Fibroblast of lung (primary cell): ENCODE results near the gene SEMA5B. TPM values are rescaled to one million over a fixed set of nuclear protein-coding genes. Genes with fewer than 3 reads are reported as not detected.

ENCODE experiments used
- DNase-seq, 2 donors: peaks; one replicate each; pipeline versions ENCODE4 v3.0.0 to v3.0.0-alpha.2; 2010; ENCODE audit warnings: low read depth in 2 of 2
- H2AFZ ChIP-seq: 2 replicates; pipeline ENCODE4 v1.5.1; 2012; ENCODE audit warnings: low read length, control low read depth, inconsistent platforms
- H3K27ac ChIP-seq: 2 replicates; pipeline ENCODE4 v1.5.1; 2011; ENCODE audit warnings: low read length, control low read depth; ENCODE audit not compliant: insufficient read depth
- H3K27me3 ChIP-seq: 2 replicates; pipeline ENCODE4 v1.5.1; 2011; ENCODE audit warnings: mild to moderate bottlenecking, low read length; ENCODE audit not compliant: control insufficient read depth, insufficient read depth
- H3K36me3 ChIP-seq: 2 replicates; pipeline ENCODE4 v1.5.1; 2011; ENCODE audit warnings: low read length; ENCODE audit not compliant: control insufficient read depth, insufficient read depth
- H3K4me1 ChIP-seq: 2 replicates; pipeline ENCODE4 v1.5.1; 2011; ENCODE audit warnings: low read length; ENCODE audit not compliant: control insufficient read depth, insufficient read depth; ENCODE audit errors: extremely low read depth
- H3K4me2 ChIP-seq: 2 replicates; pipeline ENCODE4 v1.5.1; 2011; ENCODE audit warnings: low read length, control low read depth; ENCODE audit not compliant: insufficient read depth; ENCODE audit errors: extremely low read depth
- H3K4me3 ChIP-seq, 4 experiments: fragments of 200-600 bp in 1 of 4; sonication (generic) in 1 of 4; replicated peaks in 1 of 4; 2 replicates each; pipeline ENCODE4 v1.5.1; 2011 to 2016; ENCODE audit warnings: low read length in 4 of 4, low read depth in 3 of 4, mild to moderate bottlenecking in 3 of 4, control low read depth in 2 of 4, inconsistent platforms in 1 of 4, mixed read lengths in 1 of 4; ENCODE audit not compliant: insufficient read depth in 1 of 4; ENCODE audit errors: control extremely low read depth in 1 of 4
- H3K79me2 ChIP-seq: 2 replicates; pipeline ENCODE4 v1.5.1; 2012; ENCODE audit warnings: mild to moderate bottlenecking, low read length, inconsistent platforms; ENCODE audit not compliant: control insufficient read depth, insufficient read depth
- H3K9ac ChIP-seq: 2 replicates; pipeline ENCODE4 v1.5.1; 2011; ENCODE audit warnings: mild to moderate bottlenecking, low read length, control low read depth; ENCODE audit not compliant: insufficient read depth
- H3K9me3 ChIP-seq: 2 replicates; pipeline ENCODE4 v1.5.1; 2012; ENCODE audit warnings: low read depth, low read length; ENCODE audit not compliant: control insufficient read depth, insufficient read depth
- H4K20me1 ChIP-seq: 2 replicates; pipeline ENCODE4 v1.5.1; 2011; ENCODE audit warnings: low read length; ENCODE audit not compliant: control insufficient read depth, insufficient read depth; ENCODE audit errors: extremely low read depth
- CTCF ChIP-seq, 2 donors: IDR thresholded peaks in 1 of 2; conservative IDR thresholded peaks in 1 of 2; 1 replicate in 1 of 2; 2 replicates in 1 of 2; pipeline ENCODE4 v1.5.1; 2011 to 2012; ENCODE audit warnings: low read length in 2 of 2, control low read depth in 1 of 2, inconsistent platforms in 1 of 2, low read depth in 1 of 2, mild to moderate bottlenecking in 1 of 2
- EZH2 ChIP-seq: IDR thresholded peaks from 2 replicates; pipeline ENCODE4 v1.5.1; 2012; ENCODE audit warnings: low read length, control low read depth, mild to moderate bottlenecking; ENCODE audit errors: missing control alignments
- polyA plus RNA-seq, 2 donors: library from polyadenylated mRNA; depleted of rRNA in 1 of 2; stranded (reverse) in 1 of 2; unstranded in 1 of 2; fragments of >200 nt; gene quantifications; 2 replicates each; pipeline ENCODE4 v1.2.1, GENCODE V29; 2011 to 2012; ENCODE audit warnings: missing spikeins in 1 of 2
- total RNA-seq: library from RNA; depleted of rRNA; stranded (reverse); fragments of >200 nt; gene quantifications from 2 replicates; pipeline ENCODE4 v1.2.1, GENCODE V29; 2014

SEMA5B gene
- total and polyA plus RNA-seq, 2 donors (not counting 1 experiment from before 2014, with no cell fraction given), result not detected

GRCh38 chr3:122964811-122965210 lies 62.8 kb downstream of the SEMA5B start:
- no peaks in the 10 kb centered on the region for H3K9me3 ChIP-seq
- no peak for DNase-seq
- no peak overlapping the region for H2AFZ ChIP-seq
- peaks cover 33% of the 10 kb centered on the region for H3K27me3 ChIP-seq
- H3K4me3 ChIP-seq, result no peak overlapping the region
- no peaks in the 10 kb centered on the region for H3K4me1 ChIP-seq
- no peak overlapping the region for H3K9ac ChIP-seq
- TF ChIP-seq EZH2 (no peak), CTCF (conservative IDR thresholded peaks at IDR 0.05 in 1 of 2, IDR thresholded peaks at IDR 0.05 in 1 of 2; ENCODE audit: low read depth in 1 of 2, low read length in 2 of 2) (no peak)
- H3K4me2 ChIP-seq, result no peak overlapping the region
- H4K20me1 ChIP-seq, result no peaks in the 10 kb centered on the region
- H3K79me2 ChIP-seq, result no peaks in the 10 kb centered on the region
- no peak overlapping the region for H3K27ac ChIP-seq
- H3K36me3 ChIP-seq, result no peaks in the 10 kb centered on the region

- Histone ChIP-seq H3K4me1 (no peaks in the 10 kb centered on the region), H3K4me2 (no peak overlapping the region), H3K79me2 (no peaks in the 10 kb centered on the region), H3K27ac (no peak overlapping the region), H3K9me3 (no peaks in the 10 kb centered on the region), H3K4me3 (no peak overlapping the region), H4K20me1 (no peaks in the 10 kb centered on the region), H3K9ac (no peak overlapping the region), H2AFZ (no peak overlapping the region), H3K27me3 (peaks cover 41% of the 10 kb centered on the region), H3K36me3 (no peaks in the 10 kb centered on the region)
- DNase-seq, result no peak
- TF ChIP-seq CTCF (conservative IDR thresholded peaks at IDR 0.05 in 1 of 2, IDR thresholded peaks at IDR 0.05 in 1 of 2; ENCODE audit: low read depth in 1 of 2, low read length in 2 of 2), result no peak
- TF ChIP-seq EZH2, result no peak
These were observed 65.4 kb downstream of the SEMA5B start for GRCh38 chr3:122962149-122962548.

- no peaks in the 10 kb centered on the region for H3K4me1 ChIP-seq
- no peaks in the 10 kb centered on the region for H3K79me2 ChIP-seq
- DNase-seq, result peak; percentile 17 to 58
- H2AFZ ChIP-seq, result no peak overlapping the region
- no peaks in the 10 kb centered on the region for H3K36me3 ChIP-seq
- H4K20me1 ChIP-seq, result no peaks in the 10 kb centered on the region
- no peaks in the 10 kb centered on the region for H3K9me3 ChIP-seq
- no peak overlapping the region for H3K4me3 ChIP-seq
- H3K4me2 ChIP-seq, result no peak overlapping the region
- H3K27ac ChIP-seq, result no peak overlapping the region
- TF ChIP-seq CTCF (conservative IDR thresholded peaks at IDR 0.05 in 1 of 2, IDR thresholded peaks at IDR 0.05 in 1 of 2; ENCODE audit: low read depth in 1 of 2, low read length in 2 of 2) (no peak), EZH2 (no peak)
- H3K9ac ChIP-seq, result no peak overlapping the region
- peaks cover 48% of the 10 kb centered on the region for H3K27me3 ChIP-seq
These were observed 66.4 kb downstream of the SEMA5B start for GRCh38 chr3:122961146-122961545.
